OCI-LY1 (cell line): ENCODE results near the gene SPACA4.

Source experiments
- H2AFZ ChIP-seq: fragments of 200-600 bp; sonication (generic), shearing (Covaris generic); 2 replicates; pipeline ENCODE4 v1.6.0; 2014; ENCODE audit warnings: antibody characterized with exemption, mild to moderate bottlenecking, low read length
- H3F3A ChIP-seq: fragments of 200-600 bp; sonication (generic), shearing (Covaris generic); 2 replicates; pipeline ENCODE4 v1.6.0; 2014; ENCODE audit warnings: mild to moderate bottlenecking, antibody characterized with exemption, low read length, moderate library complexity; ENCODE audit not compliant: insufficient read depth
- H3K27ac ChIP-seq: fragments of 200-600 bp; sonication (generic); 2 replicates; pipeline ENCODE4 v1.5.1; 2014; ENCODE audit warnings: low read length, mixed run types, mild to moderate bottlenecking, low read depth; ENCODE audit not compliant: poor library complexity, severe bottlenecking
- H3K27me3 ChIP-seq: fragments of 200-600 bp; sonication (generic); 2 replicates; pipeline ENCODE4 v1.6.0; 2014; ENCODE audit warnings: antibody characterized with exemption, mild to moderate bottlenecking, low read length, moderate library complexity; ENCODE audit not compliant: insufficient read depth
- H3K36me3 ChIP-seq: fragments of 200-600 bp; sonication (generic); 2 replicates; pipeline ENCODE4 v1.6.1; 2014; ENCODE audit warnings: mild to moderate bottlenecking, antibody characterized with exemption, low read length, moderate library complexity, mixed read lengths; ENCODE audit not compliant: insufficient read depth
- H3K4me1 ChIP-seq: fragments of 200-600 bp; sonication (generic); 2 replicates; pipeline ENCODE4 v1.5.1; 2014; ENCODE audit warnings: mild to moderate bottlenecking, low read length, moderate library complexity; ENCODE audit not compliant: insufficient read depth, severe bottlenecking
- H3K4me2 ChIP-seq: fragments of 200-600 bp; sonication (generic), shearing (Covaris generic); 2 replicates; pipeline ENCODE4 v1.6.1; 2014; ENCODE audit warnings: low read length
- H3K4me3 ChIP-seq: fragments of 200-600 bp; sonication (generic); 2 replicates; pipeline ENCODE4 v1.5.1; 2014; ENCODE audit warnings: low read length, low read depth, mild to moderate bottlenecking, mixed read lengths; ENCODE audit not compliant: poor library complexity, severe bottlenecking
- H3K79me2 ChIP-seq: fragments of 200-600 bp; shearing (Covaris generic); 2 replicates; pipeline ENCODE4 v1.6.1; 2016; ENCODE audit warnings: mixed run types, low read length, mixed read lengths; ENCODE audit not compliant: insufficient read depth
- H3K9ac ChIP-seq: fragments of 200-600 bp; sonication (generic), shearing (Covaris generic); 2 replicates; pipeline ENCODE4 v1.6.1; 2014; ENCODE audit warnings: mild to moderate bottlenecking, low read length, mixed read lengths
- H3K9me2 ChIP-seq: fragments of 200-600 bp; sonication (generic), shearing (Covaris generic); 2 replicates; pipeline ENCODE4 v1.6.1; 2014; ENCODE audit warnings: low read depth, mild to moderate bottlenecking, low read length, mixed read lengths
- H3K9me3 ChIP-seq: fragments of 200-600 bp; shearing (Covaris generic); 2 replicates; pipeline ENCODE4 v1.6.1; 2014; ENCODE audit warnings: low read length, mixed read lengths
- H4K20me1 ChIP-seq: fragments of 200-600 bp; sonication (generic), shearing (Covaris generic); 2 replicates; pipeline ENCODE4 v1.6.0; 2016; ENCODE audit warnings: mild to moderate bottlenecking, low read length; ENCODE audit not compliant: insufficient read depth
- CTCF ChIP-seq: fragments of 200-600 bp; sonication (generic), shearing (Covaris generic); IDR thresholded peaks from 2 replicates; pipeline ENCODE4 v1.5.1; 2017; ENCODE audit warnings: mild to moderate bottlenecking, antibody characterized with exemption, low read length, moderate library complexity, mixed read lengths
- EZH2 ChIP-seq: fragments of 200-600 bp; sonication (generic), shearing (Covaris generic); IDR thresholded peaks from 2 replicates; pipeline ENCODE4 v1.8.0; 2017; ENCODE audit warnings: borderline replicate concordance, mixed run types, mild to moderate bottlenecking, antibody characterized with exemption, low read length, moderate library complexity, mixed read lengths

Gene SPACA4

GRCh38 chr19:48642862-48643261 is 36.3 kb downstream of the SPACA4 start:
- H3K4me1 ChIP-seq: peaks cover 18% of the 10 kb centered on the region

GRCh38 chr19:48644355-48644754 is 37.8 kb downstream of the SPACA4 start:
- no peak overlapping the region for H3K4me3 ChIP-seq
- no peaks in the 10 kb centered on the region for H3K36me3 ChIP-seq
- H2AFZ ChIP-seq: no peak overlapping the region
- H3K9ac ChIP-seq: no peak overlapping the region
- H4K20me1 ChIP-seq: no peaks in the 10 kb centered on the region
- no peaks in the 10 kb centered on the region for H3K79me2 ChIP-seq
- H3F3A ChIP-seq: no peaks in the 10 kb centered on the region
- H3K9me3 ChIP-seq: no peaks in the 10 kb centered on the region
- H3K4me1 ChIP-seq: peaks cover 20% of the 10 kb centered on the region
- H3K27ac ChIP-seq: no peak overlapping the region
- H3K27me3 ChIP-seq: no peaks in the 10 kb centered on the region
- no peaks in the 10 kb centered on the region for H3K9me2 ChIP-seq
- TF ChIP-seq EZH2: no peak
- TF ChIP-seq CTCF: no peak
- H3K4me2 ChIP-seq: no peak overlapping the region

More at GRCh38 chr19:48642862-48643261, 36.3 kb downstream of the SPACA4 start:
- Histone ChIP-seq H3K36me3 (no peaks in the 10 kb centered on the region), H2AFZ (no peak overlapping the region), H4K20me1 (no peaks in the 10 kb centered on the region), H3K9me3 (no peaks in the 10 kb centered on the region), H3K9me2 (no peaks in the 10 kb centered on the region), H3K4me2 (no peak overlapping the region), H3K4me3 (no peak overlapping the region), H3K27ac (no peak overlapping the region), H3F3A (no peaks in the 10 kb centered on the region), H3K79me2 (no peaks in the 10 kb centered on the region), H3K9ac (no peak overlapping the region), H3K27me3 (no peaks in the 10 kb centered on the region)
- TF ChIP-seq EZH2 (no peak), CTCF (no peak)

- no peak overlapping the region for H2AFZ ChIP-seq
These were observed 38.5 kb downstream of the SPACA4 start for GRCh38 chr19:48644839-48645619.

More at GRCh38 chr19:48644839-48645619, 38.5 kb downstream of the SPACA4 start:
- Histone ChIP-seq H3K4me3 (no peak overlapping the region), H3K9ac (no peak overlapping the region), H3F3A (no peaks in the 10 kb centered on the region), H3K36me3 (no peaks in the 10 kb centered on the region), H3K27ac (no peak overlapping the region), H3K9me2 (no peaks in the 10 kb centered on the region), H3K27me3 (no peaks in the 10 kb centered on the region), H3K9me3 (no peaks in the 10 kb centered on the region), H3K4me1 (peaks cover 25% of the 10 kb centered on the region), H3K79me2 (no peaks in the 10 kb centered on the region), H4K20me1 (no peaks in the 10 kb centered on the region), H3K4me2 (no peak overlapping the region)
- TF ChIP-seq EZH2: no peak
- no peak for TF ChIP-seq CTCF
